ENCODE measurements around the gene PEX11A. TPM values are rescaled to one million over a fixed set of nuclear protein-coding genes. Genes with fewer than 3 reads are reported as not detected.

The PEX11A gene, protein sequence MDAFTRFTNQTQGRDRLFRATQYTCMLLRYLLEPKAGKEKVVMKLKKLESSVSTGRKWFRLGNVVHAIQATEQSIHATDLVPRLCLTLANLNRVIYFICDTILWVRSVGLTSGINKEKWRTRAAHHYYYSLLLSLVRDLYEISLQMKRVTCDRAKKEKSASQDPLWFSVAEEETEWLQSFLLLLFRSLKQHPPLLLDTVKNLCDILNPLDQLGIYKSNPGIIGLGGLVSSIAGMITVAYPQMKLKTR
- total RNA-seq = 11.3 and 11.4 TPM in 2 replicates

DNA sequence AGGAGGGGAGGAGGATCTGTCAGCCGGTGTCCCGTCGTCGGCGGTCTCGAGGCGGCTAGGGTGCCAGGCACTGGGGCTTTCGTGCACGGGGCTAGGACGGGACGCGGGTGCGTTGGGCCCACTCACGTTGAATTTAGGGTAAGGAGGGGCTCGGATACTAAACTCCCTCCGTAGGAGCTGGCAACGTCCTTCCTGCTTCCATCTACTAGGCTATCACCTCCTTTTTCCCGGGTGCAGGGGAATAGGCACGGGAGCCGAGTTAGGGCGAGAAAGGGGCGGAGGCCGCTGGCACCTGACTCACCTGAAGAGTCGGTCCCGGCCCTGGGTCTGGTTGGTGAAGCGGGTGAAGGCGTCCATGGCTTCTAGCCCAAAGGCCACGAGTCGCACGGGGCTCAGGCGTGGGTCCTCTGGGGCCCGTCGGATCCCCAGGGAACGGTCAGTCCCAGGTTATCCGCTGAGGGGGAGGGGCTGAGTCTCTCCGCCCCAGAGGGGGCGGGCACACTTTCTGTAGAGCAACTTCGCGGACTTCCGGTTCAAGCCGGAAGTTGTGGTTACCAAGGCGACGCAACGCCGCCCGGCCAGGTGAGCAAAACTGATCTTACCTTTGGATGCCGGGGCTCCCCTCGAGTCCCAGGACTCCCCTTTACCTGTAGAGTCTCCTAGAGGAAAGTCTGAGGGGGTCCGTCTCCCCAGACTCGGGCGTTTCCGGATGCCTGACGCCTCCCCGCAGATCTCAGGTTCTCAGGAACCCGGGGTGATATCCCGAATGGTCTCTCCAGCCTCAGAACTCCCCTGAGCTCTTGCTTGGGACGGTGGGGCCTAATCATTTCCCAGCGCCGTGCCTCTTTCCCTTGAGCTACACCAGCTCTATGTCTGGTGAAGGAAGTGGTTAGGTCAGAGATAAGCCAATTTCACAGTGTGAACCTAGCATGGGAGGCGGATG is at the start of gene PEX11A, which contains the start of gene WDR93:
TSS of gene PEX11A (minus strand) at position 479 of the 943 bp plus-strand sequence. CDS start at position 357, 122 bp downstream.
TSS of gene WDR93 (plus strand) at position 536 of the 943 bp plus-strand sequence. CDS start 10,936 bp downstream, outside the sequence.

DNA sequence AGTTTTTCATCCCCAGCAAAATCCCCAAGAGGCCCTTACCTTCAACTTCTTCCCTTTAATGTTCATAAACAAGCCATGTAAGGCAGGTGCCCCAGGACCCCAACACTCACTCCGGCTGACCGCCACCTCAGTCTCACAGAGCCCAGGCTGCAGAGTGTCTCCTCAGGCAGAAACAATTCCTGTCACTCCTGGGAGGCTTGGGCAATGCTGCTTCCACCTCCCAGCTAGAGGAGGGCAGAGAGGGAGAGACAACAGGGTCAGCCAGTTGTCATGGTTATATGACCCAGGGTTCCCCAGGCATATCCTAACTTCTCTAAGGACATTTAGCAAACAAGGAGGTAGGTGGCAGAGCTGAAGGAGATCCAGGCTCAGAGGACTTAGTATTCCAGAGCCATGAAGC is 11.3 kb downstream of the PEX11A start, which contains the start of gene PLIN1:
TSS of gene PLIN1 (minus strand) at position 156 of the 400 bp plus-strand sequence. CDS start 1,878 bp downstream, outside the sequence.

DNA sequence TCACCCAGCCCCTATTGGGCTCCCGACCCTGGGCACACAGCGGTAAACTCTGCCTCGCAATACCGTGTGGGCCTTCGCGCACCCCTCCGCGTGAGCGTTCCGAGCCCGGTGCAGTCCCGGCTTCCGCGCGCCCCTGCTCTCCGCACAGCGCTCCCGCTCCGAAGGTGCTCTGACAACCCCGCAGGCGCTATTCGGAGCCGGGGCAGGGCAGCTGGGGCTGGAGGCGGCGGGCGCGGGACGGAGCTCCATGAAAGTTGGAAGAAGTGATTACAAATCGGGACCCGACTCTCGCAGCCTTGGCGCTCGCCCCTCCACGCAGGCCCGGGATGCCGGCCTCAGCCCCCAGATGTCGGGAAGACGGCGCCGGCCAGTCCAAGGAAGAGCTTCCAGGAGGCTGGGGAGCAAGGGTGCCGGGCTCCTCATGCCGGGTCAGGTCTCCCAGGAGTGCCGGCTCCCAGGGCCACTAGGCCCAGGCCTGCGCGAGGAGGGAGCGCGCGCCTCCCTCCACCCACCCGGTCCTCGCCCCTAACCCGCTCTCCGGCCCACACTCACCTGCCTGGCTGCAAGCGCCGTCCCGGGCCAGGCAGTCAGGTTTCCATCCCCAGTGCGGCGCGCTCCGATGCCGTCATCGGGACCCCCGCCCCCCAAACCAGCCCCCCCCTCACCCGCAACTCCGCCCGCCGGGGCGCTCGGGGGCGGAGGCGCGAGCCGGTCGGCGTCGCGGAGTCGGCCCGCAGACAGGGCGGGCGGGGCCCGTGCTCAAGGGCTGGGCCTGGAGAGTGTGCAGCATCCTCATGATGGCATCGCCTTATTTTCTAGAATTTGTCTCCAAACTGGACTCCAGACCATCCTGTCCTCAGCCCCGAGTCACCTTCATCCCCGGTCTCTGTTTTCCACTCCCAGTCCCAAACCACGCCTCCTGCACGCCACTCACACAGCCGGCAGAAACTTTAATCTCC is 35.4 kb downstream of the PEX11A start, which contains the start of gene KIF7:
TSS of gene KIF7 (minus strand) at position 621 of the 959 bp plus-strand sequence. CDS start 2,537 bp downstream, outside the sequence.

Other genes starting within 250 kb of the PEX11A start
- gene RHCG, start 194.2 kb downstream of the PEX11A start, total RNA-seq = not detected in 2 replicates
- gene TICRR, start 115.3 kb downstream of the PEX11A start, total RNA-seq = 0.33 and 4.7 TPM in 2 replicates
- gene KIF7, start 35.3 kb downstream of the PEX11A start, total RNA-seq = 11.9 and 19.7 TPM in 2 replicates
- gene PLIN1, start 11.4 kb downstream of the PEX11A start, total RNA-seq = under 0.01 and 0.50 TPM in 2 replicates
- not detected in 2 replicates for gene WDR93, start 57 bp upstream of the PEX11A start, total RNA-seq
- 0.29 and 0.50 TPM in 2 replicates for gene MESP1, start 60.5 kb upstream of the PEX11A start, total RNA-seq
- 0.58 and 1.3 TPM in 2 replicates for gene MESP2, start 85.6 kb upstream of the PEX11A start, total RNA-seq
- gene ANPEP, start 124.1 kb upstream of the PEX11A start, total RNA-seq = 138 and 190 TPM in 2 replicates
- 68.5 and 89.2 TPM in 2 replicates for gene AP3S2, start 203.2 kb upstream of the PEX11A start, total RNA-seq
- gene ARPIN, start 222.2 kb upstream of the PEX11A start, total RNA-seq = 12.7 and 17.9 TPM in 2 replicates

Data from smooth muscle cell of trachea (primary cell).